ENCODE measurements around the gene GPC5.
"Not testable (repeated sequence)": the region's sequence is repeated elsewhere in the genome, so short reads cannot be mapped to it uniquely, and the experiment has no call there.

GPC5 gene

GRCh38 chr13:91878491-91878890 lies 480.1 kb downstream of the GPC5 start:
- DNase-seq (ENCODE audit: low read depth), result no peak

GRCh38 chr13:91879360-91879759 lies 480.9 kb downstream of the GPC5 start:
- no peak for DNase-seq (ENCODE audit: low read depth)

GRCh38 chr13:91882918-91883317 lies 484.5 kb downstream of the GPC5 start:
- no peak for DNase-seq (ENCODE audit: low read depth)

GRCh38 chr13:91889641-91890040 lies 491.2 kb downstream of the GPC5 start:
- DNase-seq (ENCODE audit: low read depth), result no peak

GRCh38 chr13:91891141-91891540 lies 492.7 kb downstream of the GPC5 start:
- no peak for DNase-seq (ENCODE audit: low read depth)

- no peak for DNase-seq (ENCODE audit: low read depth)
These were observed 494.6 kb downstream of the GPC5 start for GRCh38 chr13:91893040-91893439.

GRCh38 chr13:91894316-91894715 lies 495.9 kb downstream of the GPC5 start:
- no peak for DNase-seq (ENCODE audit: low read depth)

- DNase-seq (ENCODE audit: low read depth), result no peak
These were observed 498.1 kb downstream of the GPC5 start for GRCh38 chr13:91896547-91896946.

- not testable (repeated sequence) for DNase-seq (ENCODE audit: low read depth)
These were observed 500.6 kb downstream of the GPC5 start for GRCh38 chr13:91898986-91899385.

- no peak for DNase-seq (ENCODE audit: low read depth)
These were observed 503.9 kb downstream of the GPC5 start for GRCh38 chr13:91902291-91902690.

- DNase-seq (ENCODE audit: low read depth), result no peak
These were observed 505.6 kb downstream of the GPC5 start for GRCh38 chr13:91904005-91904404.

- no peak for DNase-seq (ENCODE audit: low read depth)
These were observed 506.2 kb downstream of the GPC5 start for GRCh38 chr13:91904597-91904996.

GRCh38 chr13:91907398-91907797 lies 509.0 kb downstream of the GPC5 start:
- DNase-seq (ENCODE audit: low read depth), result no peak

GRCh38 chr13:91909617-91910016 lies 511.2 kb downstream of the GPC5 start:
- DNase-seq (ENCODE audit: low read depth), result no peak

GRCh38 chr13:91922969-91923592 lies 524.7 kb downstream of the GPC5 start:
- DNase-seq (ENCODE audit: low read depth), result no peak

GRCh38 chr13:91930687-91931086 lies 532.3 kb downstream of the GPC5 start:
- no peak for DNase-seq (ENCODE audit: low read depth)

- no peak for DNase-seq (ENCODE audit: low read depth)
These were observed 535.9 kb downstream of the GPC5 start for GRCh38 chr13:91934354-91934753.

- DNase-seq (ENCODE audit: low read depth), result no peak
These were observed 548.2 kb downstream of the GPC5 start for GRCh38 chr13:91946498-91947070.

- no peak for DNase-seq (ENCODE audit: low read depth)
These were observed 550.3 kb downstream of the GPC5 start for GRCh38 chr13:91948736-91949135.

- no peak for DNase-seq (ENCODE audit: low read depth)
These were observed 552.4 kb downstream of the GPC5 start for GRCh38 chr13:91950803-91951202.

GRCh38 chr13:91955546-91956355 lies 557.3 kb downstream of the GPC5 start:
- DNase-seq (ENCODE audit: low read depth), result no peak

- no peak for DNase-seq (ENCODE audit: low read depth)
These were observed 562.5 kb downstream of the GPC5 start for GRCh38 chr13:91960947-91961346.

- DNase-seq (ENCODE audit: low read depth), result no peak
These were observed 564.5 kb downstream of the GPC5 start for GRCh38 chr13:91962946-91963345.
